Caco-2 (cell line): ENCODE data around the gene MAN2B1. TPM values are rescaled to one million over a fixed set of nuclear protein-coding genes. Genes with fewer than 3 reads are reported as not detected.
A peak's percentile ranks its signal among the peaks of the same experiment; 100 is the strongest.

Source experiments
- BruUV-seq: library from RNA; stranded (reverse); fragments of 400-500 nt; replicated peaks from 2 replicates; lab custom pipeline; 2021; lab: Mats Ljungman, UMichigan
- CTCF ChIA-PET: fragments of 300-600 bp; sonication (Branson Sonifier 250); formaldehyde crosslinking; loops from one replicate; lab custom pipeline; 2022; ENCODE audit warnings: antibody characterized with exemption; lab: Charles Lee
- POLR2A ChIA-PET: fragments of 300-600 bp; sonication (Branson Sonifier 250); formaldehyde crosslinking; loops from one replicate; lab custom pipeline; 2022; ENCODE audit warnings: antibody characterized with exemption; lab: Charles Lee
- DNase-seq, 2 experiments: peaks; one replicate each; pipeline versions ENCODE4 v3.0.0 to v3.0.0-alpha.2; 2020 to 2022
- H3K27me3 ChIP-seq: replicated peaks from 2 replicates; pipeline ENCODE4 v1.6.0; 2011; ENCODE audit warnings: low read length; ENCODE audit not compliant: control insufficient read depth, insufficient read depth
- H3K36me3 ChIP-seq: 2 replicates; pipeline ENCODE4 v1.5.1; 2011; ENCODE audit warnings: low read length; ENCODE audit not compliant: control insufficient read depth, insufficient read depth
- H3K4me1 ChIP-seq: fragments of 250-450 bp; sonication (Bioruptor Pico); 2 replicates; pipeline ENCODE4 v1.5.1; 2020; ENCODE audit warnings: mild to moderate bottlenecking
- H3K4me3 ChIP-seq: 2 replicates; pipeline ENCODE4 v1.5.1; 2011; ENCODE audit warnings: low read depth, mild to moderate bottlenecking, control low read depth, low read length
- H3K9me3 ChIP-seq: fragments of 250-450 bp; sonication (Bioruptor Pico); 2 replicates; pipeline ENCODE4 v1.5.1; 2020; ENCODE audit warnings: mild to moderate bottlenecking, moderate library complexity
- H3K27ac Mint-ChIP-seq: one replicate; pipeline ENCODE4 v1.8.0; 2022; ENCODE audit warnings: mixed read lengths; ENCODE audit not compliant: unreplicated experiment
- H3K27me3 Mint-ChIP-seq: one replicate; pipeline ENCODE4 v1.8.0; 2022; ENCODE audit warnings: mixed read lengths; ENCODE audit not compliant: insufficient read depth, unreplicated experiment
- H3K36me3 Mint-ChIP-seq: one replicate; pipeline ENCODE4 v1.8.0; 2022; ENCODE audit warnings: mild to moderate bottlenecking, mixed read lengths; ENCODE audit not compliant: insufficient read depth, unreplicated experiment
- H3K4me1 Mint-ChIP-seq: one replicate; pipeline ENCODE4 v1.8.0; 2022; ENCODE audit warnings: low read depth, mixed read lengths; ENCODE audit not compliant: unreplicated experiment
- H3K4me3 Mint-ChIP-seq: one replicate; pipeline ENCODE4 v1.8.0; 2022; ENCODE audit warnings: mild to moderate bottlenecking, moderate library complexity, mixed read lengths; ENCODE audit not compliant: unreplicated experiment
- H3K9me3 Mint-ChIP-seq: one replicate; pipeline ENCODE4 v1.8.0; 2022; ENCODE audit warnings: mixed read lengths; ENCODE audit not compliant: unreplicated experiment
- CTCF ChIP-seq, 2 experiments: fragments of 200-600 bp in 1 of 2; IDR thresholded peaks; 1 replicate in 1 of 2; 2 replicates in 1 of 2; pipeline versions ENCODE4 v1.5.1 to v1.8.0; 2011 to 2022; ENCODE audit warnings: antibody characterized with exemption in 1 of 2, control low read depth in 1 of 2, inconsistent platforms in 1 of 2, low read depth in 1 of 2, low read length in 1 of 2, mild to moderate bottlenecking in 1 of 2, moderate library complexity in 1 of 2; ENCODE audit not compliant: insufficient read depth in 1 of 2, severe bottlenecking in 1 of 2, unreplicated experiment in 1 of 2
- intact Hi-C: fragments of 100-400 bp; cut with micrococcal nuclease; formaldehyde crosslinking; loops from one replicate; pipeline ENCODE4 v1.10.0; 2022; ENCODE audit not compliant: unreplicated experiment
- total RNA-seq: library from RNA; stranded (reverse); gene quantifications from 2 replicates; pipeline ENCODE4 v1.2.3, GENCODE V29; 2022

The MAN2B1 gene
- total RNA-seq, 1 experiment from 2014 or later = 70.5 TPM

DNA sequence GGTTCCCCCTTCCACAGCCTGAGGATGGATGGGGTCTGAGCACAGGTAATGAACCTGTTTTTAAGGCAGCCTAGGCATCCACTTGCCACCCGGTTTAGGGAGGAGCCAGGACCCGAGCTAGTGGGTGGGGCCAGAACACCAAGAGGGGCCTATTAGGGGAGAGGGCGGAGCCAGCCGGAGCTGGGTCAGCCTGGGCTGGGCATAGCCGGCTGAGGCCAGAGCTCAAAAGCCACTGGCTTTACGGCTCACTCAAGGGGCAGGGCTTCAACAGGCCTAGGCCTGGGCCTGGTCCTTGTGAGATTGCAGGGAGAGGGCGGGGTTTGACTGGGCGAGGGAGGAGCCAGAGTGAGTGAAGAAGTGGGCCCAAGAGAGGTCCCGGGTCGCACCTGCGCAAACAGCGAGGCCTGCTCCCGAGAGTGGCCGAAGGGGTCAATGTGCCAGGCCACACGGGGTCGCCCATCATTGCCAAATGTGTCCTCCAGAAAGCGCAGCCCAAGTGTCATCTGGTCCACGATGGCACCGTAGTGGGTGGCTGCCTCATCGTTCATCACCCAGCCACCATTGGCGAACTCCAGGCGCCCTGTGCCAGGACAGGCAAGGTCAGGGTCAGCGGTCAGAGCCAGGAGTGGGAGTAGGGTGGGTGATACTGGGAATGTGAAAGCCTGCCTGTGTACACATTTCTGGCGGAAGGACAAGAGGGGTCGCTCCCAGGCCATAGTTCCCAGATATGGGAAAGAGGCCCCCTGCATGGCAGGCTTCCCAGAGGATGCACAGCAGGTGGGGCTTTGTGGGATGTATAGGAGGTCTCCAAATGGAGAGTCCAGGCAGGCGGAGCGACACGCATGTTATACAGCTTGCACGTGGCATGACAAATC is 1.9 kb downstream of the MAN2B1 start:
- Mint-ChIP-seq H3K27me3 (no peaks in the 10 kb centered on the region), H3K4me3 (no peak overlapping the region), H3K4me1 (peaks cover 8% of the 10 kb centered on the region), H3K27ac (no peak overlapping the region), H3K9me3 (no peaks in the 10 kb centered on the region), H3K36me3 (peaks cover 30% of the 10 kb centered on the region)
- peak in 1 of 2 experiments; percentile 53 for DNase-seq
- intact Hi-C loops = no loop called here
- H3K4me3 ChIP-seq = no peak overlapping the region
- H3K27me3 ChIP-seq = no peaks in the 10 kb centered on the region
- TF ChIP-seq CTCF (IDR thresholded peaks at IDR 0.05; ENCODE audit: insufficient read depth in 1 of 2, low read depth in 1 of 2, low read length in 1 of 2, severe bottlenecking in 1 of 2, unreplicated experiment in 1 of 2) = no peak
- H3K9me3 ChIP-seq = no peaks in the 10 kb centered on the region
- peaks cover 12% of the 10 kb centered on the region for H3K4me1 ChIP-seq
- no peaks in the 10 kb centered on the region; the same call in none of the 2 replicates for H3K36me3 ChIP-seq
- ChIA-PET CTCF (no interaction called here), POLR2A (interaction anchor here (0.7 kb wide), 1 partner anchor 17 kb away, joined by 3 read pairs; no protein-coding TSS in a partner anchor)
- BruUV-seq = no TSS peak

DNA sequence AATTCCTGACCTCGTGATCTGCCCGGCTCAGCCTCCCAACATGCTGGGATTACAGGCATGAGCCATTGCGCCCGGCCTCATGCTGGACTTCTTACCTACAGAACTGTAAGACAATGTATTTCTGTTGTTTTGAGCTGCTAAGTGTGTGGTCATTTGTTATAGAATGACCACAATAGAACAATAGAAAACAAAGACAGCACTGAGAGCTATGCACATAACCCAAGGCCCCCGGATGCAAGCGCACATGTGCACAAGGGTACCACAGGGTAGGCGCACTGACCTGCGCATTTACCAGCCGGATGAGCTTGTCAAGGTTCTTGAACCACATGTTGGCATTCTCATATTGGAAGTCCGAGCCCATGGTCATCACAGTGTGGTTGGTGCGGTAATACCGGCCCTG is 5.6 kb downstream of the MAN2B1 start:
- no peaks in the 10 kb centered on the region for H3K27me3 ChIP-seq
- H3K9me3 Mint-ChIP-seq = no peaks in the 10 kb centered on the region
- peaks cover 5% of the 10 kb centered on the region for H3K4me1 Mint-ChIP-seq
- H3K27me3 Mint-ChIP-seq = no peaks in the 10 kb centered on the region
- peaks cover 36% of the 10 kb centered on the region for H3K36me3 Mint-ChIP-seq
- no peak for TF ChIP-seq CTCF (IDR thresholded peaks at IDR 0.05; ENCODE audit: insufficient read depth in 1 of 2, low read depth in 1 of 2, low read length in 1 of 2, severe bottlenecking in 1 of 2, unreplicated experiment in 1 of 2)
- DNase-seq = no peak
- no peak overlapping the region for H3K4me3 Mint-ChIP-seq
- H3K4me3 ChIP-seq = no peak overlapping the region
- H3K36me3 ChIP-seq = no peaks in the 10 kb centered on the region; the same call in none of the 2 replicates
- ChIA-PET CTCF (no interaction called here), POLR2A (no interaction called here)
- intact Hi-C loops = no loop called here
- no TSS peak for BruUV-seq
- no peaks in the 10 kb centered on the region for H3K4me1 ChIP-seq
- H3K27ac Mint-ChIP-seq = no peak overlapping the region
- H3K9me3 ChIP-seq = no peaks in the 10 kb centered on the region

- intact Hi-C loops = no loop called here
- ChIA-PET POLR2A (no interaction called here), CTCF (no interaction called here)
- H3K36me3 ChIP-seq = no peaks in the 10 kb centered on the region
- no peaks in the 10 kb centered on the region for H3K27me3 ChIP-seq
- H3K27ac Mint-ChIP-seq = no peak overlapping the region
- H3K4me3 Mint-ChIP-seq = no peak overlapping the region
- no peaks in the 10 kb centered on the region for H3K9me3 ChIP-seq
- DNase-seq = no peak
- H3K4me1 ChIP-seq = no peaks in the 10 kb centered on the region
- no peaks in the 10 kb centered on the region for H3K4me1 Mint-ChIP-seq
- H3K9me3 Mint-ChIP-seq = no peaks in the 10 kb centered on the region
- H3K27me3 Mint-ChIP-seq = no peaks in the 10 kb centered on the region
- H3K4me3 ChIP-seq = no peak overlapping the region
- BruUV-seq = no TSS peak
- peaks cover 32% of the 10 kb centered on the region for H3K36me3 Mint-ChIP-seq
- TF ChIP-seq CTCF (IDR thresholded peaks at IDR 0.05; ENCODE audit: insufficient read depth in 1 of 2, low read depth in 1 of 2, low read length in 1 of 2, severe bottlenecking in 1 of 2, unreplicated experiment in 1 of 2) = peak in 1 of 2 experiments; percentile 4
Measured at GRCh38 chr19:12657966-12658365, 8.6 kb downstream of the MAN2B1 start.
